T1000 (cell line): ENCODE results near the gene KMT2D.

Source experiments
- DNase-seq: peaks from one replicate; lab custom pipeline; 2025; ENCODE audit warnings: mixed read lengths; lab: John Stamatoyannopoulos, UW

KMT2D gene

DNA sequence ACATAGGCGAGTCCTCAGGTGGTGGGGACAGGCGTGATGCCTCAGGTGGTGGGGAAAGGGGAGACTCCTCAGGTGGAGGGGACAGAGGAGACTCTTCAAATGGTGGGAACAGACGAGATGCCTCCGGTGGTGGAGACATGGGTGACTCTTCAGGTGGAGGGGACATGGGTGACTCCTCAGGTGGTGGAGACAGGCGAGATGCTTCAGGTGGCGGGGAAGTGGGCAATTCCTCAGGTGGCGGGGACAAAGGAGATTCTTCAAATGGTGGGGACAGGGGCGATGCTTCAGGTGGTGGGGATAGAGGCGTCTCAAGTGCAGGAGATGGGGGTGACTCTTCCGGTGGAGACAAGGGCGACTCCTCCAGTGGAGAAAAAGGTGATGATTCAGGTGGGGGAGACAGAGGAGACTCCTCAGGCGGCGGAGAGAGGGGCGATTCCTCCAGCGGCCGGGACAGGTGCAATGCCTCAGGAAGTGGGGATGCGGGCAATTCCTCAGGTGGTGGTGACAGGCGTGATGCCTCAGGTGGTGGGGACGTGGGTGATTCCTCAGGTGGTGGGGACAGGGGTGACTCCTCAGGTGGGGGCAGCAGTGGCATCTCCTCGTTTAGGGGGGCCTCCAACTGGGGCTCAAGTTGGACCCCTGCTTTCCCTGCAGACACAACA is 8.7 kb downstream of the KMT2D start:
- no peak for DNase-seq

DNA sequence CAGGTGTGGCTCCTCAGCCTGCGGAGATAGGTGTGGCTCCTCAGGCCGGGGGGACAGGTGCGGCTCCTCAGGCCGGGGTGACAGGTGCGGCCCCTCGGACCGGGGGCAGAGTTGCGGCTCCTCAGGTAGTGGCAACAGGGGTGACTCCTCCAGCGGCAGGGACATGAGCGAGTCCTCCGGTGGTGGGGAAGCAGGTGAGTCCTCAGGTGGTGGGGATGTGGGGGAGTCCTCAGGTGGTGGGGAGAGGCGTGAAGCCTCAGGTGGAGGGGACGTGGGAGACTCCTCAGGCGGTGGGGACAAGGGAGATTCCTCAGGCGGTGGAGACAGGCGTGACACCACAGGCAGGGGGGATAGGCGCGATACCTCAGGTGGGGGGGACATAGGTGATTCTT is 9.2 kb downstream of the KMT2D start:
- no peak for DNase-seq

DNA sequence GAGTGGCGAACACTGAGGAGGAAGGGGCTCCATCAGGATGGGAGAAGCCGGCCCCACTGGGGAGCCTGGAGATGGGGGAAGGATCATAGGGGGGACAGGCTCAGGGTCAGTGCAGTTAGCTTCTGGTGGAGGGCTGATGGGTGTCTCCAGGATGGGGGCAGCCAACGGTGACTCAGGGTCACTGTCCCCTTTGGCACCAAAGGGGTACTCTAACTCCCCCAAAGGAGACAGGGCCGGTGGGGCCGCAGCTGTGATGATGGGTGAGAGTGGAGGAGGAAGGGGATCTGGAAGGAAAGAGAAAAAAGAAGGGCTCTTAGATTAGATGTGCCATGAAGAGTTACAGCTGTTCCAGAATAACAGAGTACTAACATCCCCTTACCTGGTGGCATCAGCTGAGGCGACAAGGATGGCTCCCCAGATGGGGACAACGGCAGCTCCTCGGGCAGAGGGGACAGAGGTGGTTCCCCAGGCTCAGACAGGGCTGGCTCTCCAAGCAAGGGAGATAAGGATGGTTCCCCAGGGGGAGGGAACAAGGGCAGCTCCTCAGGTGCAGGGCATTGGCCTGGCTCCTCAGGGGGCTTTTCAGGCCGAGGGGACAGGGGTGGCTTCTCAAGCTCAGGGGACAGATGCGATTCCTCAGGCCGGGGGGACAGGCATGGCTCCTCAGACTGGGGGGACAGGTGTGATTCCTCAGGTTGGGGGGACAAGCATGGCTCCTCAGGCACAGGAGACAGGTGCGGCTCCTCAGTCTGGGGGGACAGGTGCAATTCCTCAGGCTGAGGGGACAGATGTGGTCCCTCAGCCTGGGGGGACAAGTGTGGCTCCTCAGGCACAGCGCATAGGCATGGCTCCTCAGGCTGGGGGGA is 9.9 kb downstream of the KMT2D start:
- DNase-seq: no peak

DNA sequence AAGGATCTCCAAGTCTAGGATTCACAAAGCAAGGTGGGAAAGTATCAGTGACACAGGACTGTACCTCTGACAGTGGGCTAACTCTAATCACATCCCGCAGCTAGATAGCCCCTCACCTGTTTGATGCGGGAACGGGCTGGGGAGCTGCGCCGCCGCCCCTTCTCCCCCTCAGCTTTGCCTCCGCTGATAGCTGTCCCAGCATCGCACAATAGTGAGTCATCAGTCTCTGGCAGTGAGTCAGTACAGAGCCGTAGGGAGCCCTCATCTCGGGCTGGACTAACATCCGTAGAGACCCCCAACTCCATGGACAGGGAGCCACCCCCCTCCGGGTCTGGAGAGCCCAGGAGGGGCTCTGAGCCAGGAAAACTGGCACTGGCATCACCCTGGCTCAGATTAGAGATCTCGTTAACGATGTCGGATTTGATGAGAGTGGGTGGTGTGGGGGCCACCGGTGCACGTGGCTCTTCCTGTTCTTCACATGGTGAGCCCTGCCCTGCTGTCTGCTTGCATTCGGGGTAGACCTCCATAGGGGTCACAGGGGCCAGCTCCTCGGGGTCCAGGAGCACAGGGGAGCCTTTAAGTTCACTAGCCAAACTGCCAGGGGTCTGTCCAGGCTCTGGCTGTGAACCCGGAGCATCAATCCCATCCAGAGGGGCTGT is 10.9 kb downstream of the KMT2D start:
- DNase-seq: no peak

DNA sequence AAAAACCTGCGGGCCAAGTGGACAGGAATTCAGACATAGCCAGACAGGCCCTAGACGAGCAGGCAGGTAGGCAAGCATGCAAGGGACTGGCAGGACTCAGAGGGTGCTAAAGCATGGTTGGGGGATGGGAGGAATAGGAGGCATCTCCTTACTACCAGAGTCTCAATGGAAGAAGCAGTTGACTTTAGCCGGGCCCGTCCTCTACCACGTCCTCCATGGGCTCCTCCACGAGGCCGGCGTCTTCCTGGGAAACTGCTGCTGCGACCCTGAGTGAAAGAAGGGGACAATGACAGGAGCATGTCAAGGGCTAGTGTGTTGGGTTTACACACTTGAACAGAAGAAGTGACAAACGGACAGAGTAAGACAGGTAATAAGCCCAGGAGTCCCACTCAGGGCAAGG is 11.6 kb downstream of the KMT2D start:
- DNase-seq: no peak

DNA sequence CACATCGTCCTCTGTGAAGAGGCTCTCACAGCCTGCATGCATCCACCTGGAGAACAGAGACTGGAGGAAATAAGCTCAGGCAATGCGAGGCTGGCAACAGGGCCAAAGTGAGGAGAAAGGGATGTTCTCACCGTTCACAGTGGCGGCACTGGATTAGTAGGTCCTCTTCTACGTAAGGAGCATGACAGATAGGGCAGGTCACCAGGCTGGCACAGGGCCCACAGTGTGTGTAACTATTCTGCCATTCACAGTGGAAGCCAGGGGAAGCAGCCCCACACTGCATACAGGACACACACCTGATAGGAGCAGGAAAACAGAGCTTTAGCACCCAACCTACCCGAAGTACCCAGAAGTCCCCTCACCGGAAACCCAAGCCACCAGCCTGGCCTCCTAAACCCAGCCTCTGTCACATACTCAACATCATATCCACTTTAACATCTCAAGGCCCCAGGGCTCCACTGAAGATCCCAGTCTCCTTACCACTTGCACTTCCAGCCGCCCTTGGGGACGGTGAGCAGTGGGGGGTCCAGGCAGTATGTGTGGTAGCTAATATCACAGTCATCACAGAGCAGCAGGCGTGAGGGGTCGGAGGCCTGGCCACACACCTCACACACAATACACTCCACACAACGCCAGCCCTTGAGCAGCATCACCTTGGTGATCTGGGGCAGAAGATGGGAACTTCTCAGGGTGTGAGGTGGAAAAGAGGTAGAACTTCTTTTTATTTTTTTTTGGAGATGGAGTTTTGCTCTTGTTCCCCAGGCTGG is 14.3 kb downstream of the KMT2D start:
- no peak for DNase-seq

DNA sequence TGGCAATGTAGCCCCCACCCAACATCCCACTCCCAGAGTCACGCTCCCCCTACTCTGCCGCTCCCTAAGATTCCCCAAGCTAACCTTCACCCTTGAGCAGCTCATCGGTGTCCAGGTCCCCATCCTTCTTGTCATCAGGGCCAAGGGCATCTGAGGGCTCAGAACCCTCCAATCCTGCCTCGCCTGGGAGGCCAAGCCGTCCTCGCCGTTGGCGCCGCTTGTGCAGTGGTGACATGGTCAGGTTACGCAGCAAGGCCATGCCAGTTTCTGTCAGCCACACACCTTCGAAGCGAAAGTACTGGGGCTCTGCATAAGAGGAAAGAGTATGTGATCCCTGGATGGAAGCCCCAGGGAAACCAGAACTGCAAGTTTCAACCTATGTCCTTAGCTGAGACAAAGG is 15.9 kb downstream of the KMT2D start:
- no peak for DNase-seq

DNA sequence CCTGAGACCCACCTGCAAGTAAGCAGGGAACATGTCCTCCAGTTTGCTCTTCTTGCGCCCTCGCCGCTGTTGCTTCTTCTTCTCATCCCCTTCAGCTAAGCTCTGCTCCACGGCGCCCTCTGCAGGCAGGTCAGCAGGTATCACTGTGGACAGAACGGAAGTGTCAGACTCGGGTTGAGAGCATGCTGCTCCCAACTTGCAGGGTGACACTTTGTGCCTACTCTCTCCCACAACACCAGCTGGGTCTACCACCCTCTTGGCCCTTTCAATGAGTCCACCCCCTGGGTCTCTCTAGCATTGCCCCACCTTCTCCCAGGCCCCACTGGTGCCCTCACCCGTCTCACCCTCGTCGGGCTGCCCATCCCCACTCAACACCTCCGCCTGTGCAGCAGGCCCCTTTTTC is 16.7 kb downstream of the KMT2D start:
- no peak for DNase-seq

DNA sequence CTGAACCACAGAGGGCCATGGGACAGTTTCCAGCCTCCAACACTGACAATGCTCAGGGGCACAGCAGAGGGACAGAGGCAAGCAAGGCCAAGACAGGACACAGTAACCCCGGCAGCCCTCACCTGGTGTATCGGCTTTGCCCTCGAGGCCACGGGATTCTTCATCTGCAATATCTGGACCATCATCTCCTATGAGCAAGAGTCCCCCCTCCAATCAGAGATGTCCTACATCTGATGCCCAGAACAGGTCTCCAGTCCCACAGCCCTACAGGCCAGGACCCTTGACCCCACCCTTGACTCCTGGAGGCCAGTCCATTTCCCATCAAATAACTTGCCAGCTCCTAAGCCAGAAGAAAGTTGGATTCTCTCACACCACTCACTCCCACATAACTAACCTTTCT is 17.4 kb downstream of the KMT2D start:
- no peak for DNase-seq

DNA sequence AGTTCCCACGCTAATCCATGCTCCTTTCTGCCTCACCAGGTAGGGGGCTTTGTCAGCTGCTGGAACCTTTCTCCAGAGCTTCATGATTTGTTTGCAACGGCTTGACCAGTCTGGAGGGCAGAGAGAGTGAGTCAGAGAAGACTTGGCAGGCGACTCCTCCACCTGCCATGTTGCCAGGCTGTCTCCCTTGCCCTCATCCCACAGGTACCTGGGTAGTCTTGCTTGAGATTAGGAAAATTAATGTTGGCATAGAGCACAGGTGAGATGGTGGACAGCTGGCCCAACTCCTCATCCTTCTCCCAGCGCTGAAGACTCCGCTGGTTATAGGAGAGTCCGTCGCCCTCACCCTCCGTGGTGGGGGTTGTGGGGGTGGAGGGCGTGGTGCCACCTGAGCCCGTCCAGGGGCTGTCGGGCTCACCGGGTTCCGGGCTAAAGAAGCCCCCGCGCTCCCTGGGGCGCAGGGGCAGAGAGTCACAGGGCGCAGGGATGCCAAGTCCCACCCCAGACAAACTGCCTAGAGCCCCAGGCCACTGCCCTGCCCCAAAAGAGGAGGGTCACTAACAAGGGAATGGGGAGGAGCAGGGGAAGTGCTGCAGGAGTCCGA is 18.6 kb downstream of the KMT2D start:
- DNase-seq: no peak

DNA sequence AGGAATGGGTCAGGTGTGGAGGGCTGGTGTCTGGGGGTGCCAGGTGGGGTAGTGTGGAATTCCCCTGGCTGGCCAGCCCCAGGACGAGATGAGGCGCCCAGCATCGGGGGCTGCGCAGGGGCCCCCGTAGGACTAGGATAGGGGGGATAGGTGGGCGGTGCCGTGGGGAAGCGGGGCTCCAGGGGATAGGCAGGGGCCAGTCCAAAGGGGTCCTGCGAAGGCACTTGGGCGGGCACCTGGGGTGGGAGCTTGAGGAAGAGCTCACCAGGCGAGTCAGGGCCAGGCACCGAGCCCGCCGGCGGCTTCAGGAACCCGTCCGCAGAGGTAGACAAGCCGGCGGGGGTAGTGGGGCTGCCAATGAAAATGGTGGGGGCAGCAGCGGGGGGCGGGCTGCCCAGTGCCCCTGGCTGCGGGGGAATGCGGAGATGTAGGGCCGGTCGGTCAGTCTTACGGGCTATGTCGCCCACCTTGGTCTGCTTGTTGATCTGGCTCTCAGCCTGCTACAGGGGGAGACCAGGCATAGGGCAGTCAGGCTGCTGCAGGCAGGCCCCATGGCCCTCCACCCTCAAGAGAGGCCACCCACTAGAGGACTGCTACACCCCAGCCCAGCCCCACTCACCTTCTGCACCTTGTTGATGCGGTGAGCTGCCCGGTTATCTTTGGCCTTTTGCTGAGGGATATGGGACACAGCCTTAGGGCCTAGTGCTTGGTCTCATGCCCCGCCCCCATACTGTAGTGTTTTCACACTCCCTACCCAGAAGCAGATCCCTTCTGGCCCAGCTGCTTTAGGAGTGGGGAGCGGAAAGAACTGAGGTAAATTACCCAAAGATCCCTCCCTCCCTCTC is 19.3 kb downstream of the KMT2D start:
- DNase-seq: no peak

DNA sequence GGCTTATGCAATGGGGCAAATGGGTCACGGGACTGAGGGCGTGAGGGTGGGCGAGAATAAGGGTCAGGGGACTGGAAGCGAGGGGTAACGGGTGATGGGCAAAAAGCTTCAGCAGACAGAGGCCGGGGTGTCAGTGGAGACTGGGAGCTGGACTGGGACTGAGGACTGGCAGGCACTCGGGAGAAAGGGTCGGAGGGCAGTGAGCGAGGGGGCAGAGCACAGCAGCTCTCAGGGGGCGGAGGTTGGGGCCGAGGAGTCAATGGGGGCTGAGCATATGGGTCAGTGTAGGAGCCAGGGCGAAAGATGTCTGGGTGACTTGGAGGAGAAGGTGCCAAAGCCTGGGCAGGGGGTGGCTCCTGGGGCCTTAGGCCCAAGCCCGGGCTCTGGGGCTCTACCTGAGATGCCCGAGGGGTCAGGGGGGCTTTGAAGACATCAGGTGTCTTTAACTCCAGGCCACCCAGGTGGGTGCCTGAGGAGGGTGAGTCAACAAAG is 20.2 kb downstream of the KMT2D start:
- no peak for DNase-seq

DNA sequence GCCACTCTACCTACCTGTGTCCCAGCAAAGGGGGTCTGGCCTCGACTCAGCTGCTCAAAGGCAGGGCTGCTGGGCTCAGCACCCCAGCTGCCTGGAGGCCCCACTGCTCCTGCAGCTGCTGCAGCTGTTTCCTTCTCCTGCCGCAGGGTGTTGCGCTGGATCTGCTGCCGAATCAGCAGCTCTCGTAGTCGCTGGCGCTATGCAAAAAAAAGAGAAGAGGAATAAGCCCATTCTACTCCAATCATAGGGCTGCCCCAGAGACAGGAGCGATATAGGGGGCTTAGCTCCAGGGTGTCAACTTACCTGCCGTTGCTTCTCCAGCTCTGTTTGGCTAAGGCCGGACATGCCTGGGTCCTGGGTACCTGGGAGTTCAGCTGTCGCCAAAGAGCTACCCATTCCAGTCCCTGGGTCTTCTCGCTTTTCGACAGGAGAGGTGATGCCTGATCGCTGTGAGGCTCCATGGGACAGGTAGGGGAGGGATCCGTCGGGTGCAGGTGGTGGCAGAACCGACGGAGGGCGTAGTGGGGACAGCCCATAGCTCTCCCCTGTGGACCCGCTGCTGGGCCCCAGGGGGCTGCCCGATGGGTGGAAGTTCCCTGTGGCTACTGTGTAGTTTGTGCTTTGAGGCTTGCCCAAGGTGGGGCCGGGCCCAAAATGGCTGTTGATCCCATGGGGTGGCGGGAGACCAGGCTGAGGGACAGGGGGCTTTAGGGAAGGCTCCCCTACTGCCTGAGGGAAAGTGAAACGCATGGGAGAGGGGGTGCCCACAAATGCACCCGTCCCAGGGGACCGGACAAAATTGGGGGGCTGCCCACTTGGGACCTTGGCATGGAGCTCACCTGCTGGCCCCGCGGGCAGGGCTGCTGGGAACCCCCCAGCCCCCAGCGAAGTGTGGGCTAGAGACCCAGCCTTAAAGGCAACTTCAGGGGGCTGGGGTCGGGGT is 20.9 kb downstream of the KMT2D start:
- DNase-seq: no peak

DNA sequence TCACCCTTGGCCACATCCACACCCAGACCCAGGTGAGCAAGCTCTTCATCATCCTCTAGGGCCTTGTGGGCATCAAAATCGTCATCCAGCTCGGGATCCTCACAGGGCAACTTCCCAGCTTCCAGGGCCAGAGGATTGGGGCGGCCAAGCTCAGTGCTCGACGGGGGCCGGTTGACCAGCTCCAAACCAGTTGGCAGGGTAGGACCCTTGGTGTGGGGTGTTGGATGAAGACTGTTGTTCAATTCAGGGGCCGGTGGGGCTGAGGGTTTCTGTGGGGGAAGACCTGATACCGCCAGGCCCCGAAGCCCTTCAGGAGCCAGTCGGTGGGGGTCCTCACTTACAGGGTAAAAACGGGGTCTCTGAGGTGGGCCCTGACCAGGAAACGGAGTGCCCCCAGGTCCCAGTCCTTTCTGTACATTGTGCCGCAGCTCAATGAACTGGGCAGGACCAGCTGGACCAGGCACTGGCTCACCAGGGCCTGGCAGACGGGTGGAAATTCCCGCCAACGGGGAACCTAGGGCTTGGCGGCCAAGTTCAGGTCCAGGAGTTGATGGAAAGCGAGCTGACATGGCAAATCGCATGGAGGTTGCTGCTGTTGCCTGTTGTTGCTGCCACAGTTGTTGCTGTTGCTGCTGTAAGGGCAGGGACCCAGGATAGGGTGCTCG is 22.2 kb downstream of the KMT2D start:
- DNase-seq: no peak

DNA sequence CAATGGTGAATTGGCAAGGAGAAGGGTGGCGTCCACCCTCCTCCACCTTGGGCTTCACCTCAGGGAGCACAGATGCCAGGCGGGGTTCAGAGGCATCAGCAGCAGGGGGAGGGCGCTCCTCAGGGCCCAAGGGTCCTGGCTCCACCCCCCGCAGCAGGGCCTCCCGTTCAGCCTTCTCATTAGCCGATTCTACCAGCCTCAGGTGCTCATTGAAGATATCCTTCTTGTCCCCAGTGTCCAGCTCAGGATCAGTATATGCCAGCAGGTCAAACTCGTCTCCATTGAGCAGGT is 22.7 kb downstream of the KMT2D start:
- DNase-seq: no peak

DNA sequence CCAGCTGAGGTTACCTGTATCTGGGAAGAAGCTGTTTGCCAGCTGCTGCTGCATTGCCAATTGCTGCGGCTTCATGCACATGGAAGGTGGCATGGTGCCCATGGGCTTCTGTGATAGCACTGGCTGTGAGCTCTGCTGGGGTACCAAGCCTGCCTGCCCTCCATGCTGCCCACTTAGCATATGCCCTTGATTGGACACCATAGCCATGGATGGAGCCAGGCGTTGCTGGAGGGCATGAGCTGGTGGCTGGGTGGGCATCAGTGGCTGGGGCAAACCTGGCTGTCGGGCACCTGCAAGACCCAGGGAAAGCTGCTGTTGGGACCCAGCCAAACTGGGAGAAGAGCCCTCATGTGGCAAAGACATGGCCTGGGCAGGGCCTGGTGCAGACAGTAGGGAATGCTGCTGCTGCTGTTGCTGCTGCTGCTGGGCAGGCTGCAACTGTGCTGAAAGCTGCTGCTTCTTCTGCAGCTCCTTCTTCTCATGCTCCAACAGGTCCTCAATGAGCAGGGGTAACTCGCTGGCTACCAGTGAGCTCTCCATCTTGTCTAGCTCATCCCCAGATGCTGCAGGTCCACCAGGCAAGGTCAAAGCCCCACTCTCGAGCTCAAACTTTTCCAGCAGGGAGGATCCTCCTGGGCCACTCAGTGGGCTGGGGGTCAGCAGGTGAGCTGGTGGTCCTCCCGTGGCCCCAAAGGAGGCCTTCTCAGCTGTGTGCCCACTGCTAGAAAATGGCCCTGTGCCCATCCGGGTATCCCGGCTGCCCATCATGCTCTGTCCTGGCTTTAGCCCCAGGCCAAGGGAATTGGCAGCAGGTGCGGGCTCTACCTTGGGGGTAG is 23.3 kb downstream of the KMT2D start:
- DNase-seq: no peak

DNA sequence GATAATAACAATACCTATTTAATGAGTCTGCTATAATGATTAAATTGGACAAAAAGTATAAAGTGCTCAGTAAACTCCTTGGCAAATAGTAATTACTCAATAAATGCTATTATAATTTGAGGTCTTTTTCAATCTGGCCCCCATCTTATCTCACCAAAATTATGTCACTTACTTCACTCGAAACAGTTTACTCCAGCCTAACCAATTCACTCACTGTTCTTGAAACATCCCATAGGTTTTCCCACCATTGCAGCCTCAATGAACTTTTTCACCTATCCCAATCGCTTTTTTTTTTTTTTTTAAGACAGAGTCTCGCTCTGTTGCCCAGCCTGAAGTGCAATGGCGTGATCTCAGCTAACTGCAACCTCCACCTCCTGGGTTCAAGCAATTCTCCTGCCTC is 24.6 kb downstream of the KMT2D start:
- no peak for DNase-seq

DNA sequence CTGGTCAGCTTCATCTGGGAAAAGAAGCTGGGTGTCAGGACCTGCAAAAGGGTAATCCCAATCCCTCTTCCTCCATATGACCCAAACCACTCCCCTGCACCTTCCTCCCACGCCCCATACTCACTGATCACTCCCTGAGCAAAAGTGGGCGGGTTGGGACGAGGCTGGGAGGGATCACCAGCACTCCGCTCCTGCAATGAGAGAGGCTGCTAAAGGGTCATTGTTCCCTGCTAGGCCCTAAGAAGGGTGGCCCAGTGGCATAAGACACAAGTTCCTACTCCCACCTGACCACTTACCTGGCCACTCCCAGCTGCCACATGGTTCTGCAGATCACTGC is 26.3 kb downstream of the KMT2D start:
- no peak for DNase-seq
